ENCODE measurements around the gene HLA-B.
"Not testable (repeated sequence)": the region's sequence is repeated elsewhere in the genome, so short reads cannot be mapped to it uniquely, and the experiment has no call there.

Gene HLA-B

GRCh38 chr6:31377029-31377428, 20.1 kb upstream of the HLA-B start:
- Histone ChIP-seq H3K27ac (ENCODE audit: low read depth, low read length) (no peak overlapping the region), H3K4me1 (ENCODE audit: control insufficient read depth, low read length) (no peaks in the 10 kb centered on the region), H3K4me3 (ENCODE audit: low read length) (no peak overlapping the region), H3K36me3 (ENCODE audit: control insufficient read depth, low read length) (no peaks in the 10 kb centered on the region), H3K9me3 (ENCODE audit: control insufficient read depth, insufficient read depth, low read length) (peaks cover 3% of the 10 kb centered on the region; the same call in 1 of the 2 replicates), H3K9me2 (replicated peaks; ENCODE audit: control insufficient read depth, low read length) (no peaks in the 10 kb centered on the region), H3K27me3 (ENCODE audit: control insufficient read depth, low read length) (peaks cover 21% of the 10 kb centered on the region), H3F3A (ENCODE audit: control insufficient read depth, insufficient read depth) (no peaks in the 10 kb centered on the region), H3K4me2 (ENCODE audit: low read length) (no peak overlapping the region), H3K79me2 (ENCODE audit: control insufficient read depth, low read length) (no peaks in the 10 kb centered on the region), H4K20me1 (ENCODE audit: control insufficient read depth, insufficient read depth, low read depth, low read length) (no peaks in the 10 kb centered on the region)
- TF ChIP-seq CTCF (IDR thresholded peaks at IDR 0.05; ENCODE audit: low read depth, low read length, poor library complexity, severe bottlenecking), result no peak
- TF ChIP-seq EZH2phosphoT487 (IDR thresholded peaks at IDR 0.05; ENCODE audit: borderline replicate concordance, low read length), result no peak

- Histone ChIP-seq H3K4me2 (ENCODE audit: low read length) (no peak overlapping the region), H3K27me3 (ENCODE audit: control insufficient read depth, low read length) (peaks cover 23% of the 10 kb centered on the region), H3F3A (ENCODE audit: control insufficient read depth, insufficient read depth) (no peaks in the 10 kb centered on the region), H3K36me3 (ENCODE audit: control insufficient read depth, low read length) (no peaks in the 10 kb centered on the region), H3K79me2 (ENCODE audit: control insufficient read depth, low read length) (no peaks in the 10 kb centered on the region), H3K4me1 (ENCODE audit: control insufficient read depth, low read length) (no peaks in the 10 kb centered on the region), H3K9me2 (replicated peaks; ENCODE audit: control insufficient read depth, low read length) (no peaks in the 10 kb centered on the region), H4K20me1 (ENCODE audit: control insufficient read depth, insufficient read depth, low read depth, low read length) (no peaks in the 10 kb centered on the region), H3K27ac (ENCODE audit: low read depth, low read length) (no peak overlapping the region), H3K9me3 (ENCODE audit: control insufficient read depth, insufficient read depth, low read length) (peaks cover 5% of the 10 kb centered on the region; the same call in 1 of the 2 replicates), H3K4me3 (ENCODE audit: low read length) (no peak overlapping the region)
- TF ChIP-seq CTCF (IDR thresholded peaks at IDR 0.05; ENCODE audit: low read depth, low read length, poor library complexity, severe bottlenecking) (no peak), EZH2phosphoT487 (IDR thresholded peaks at IDR 0.05; ENCODE audit: borderline replicate concordance, low read length) (no peak)
These were observed 18.7 kb upstream of the HLA-B start for GRCh38 chr6:31375699-31376098.

GRCh38 chr6:31374118-31374517, 17.1 kb upstream of the HLA-B start:
- H3K79me2 ChIP-seq (ENCODE audit: control insufficient read depth, low read length); H3K9me2 ChIP-seq (replicated peaks; ENCODE audit: control insufficient read depth, low read length); H3K4me2 ChIP-seq (ENCODE audit: low read length); H3K4me1 ChIP-seq (ENCODE audit: control insufficient read depth, low read length); H4K20me1 ChIP-seq (ENCODE audit: control insufficient read depth, insufficient read depth, low read depth, low read length); H3K27ac ChIP-seq (ENCODE audit: low read depth, low read length); H3K9me3 ChIP-seq (ENCODE audit: control insufficient read depth, insufficient read depth, low read length); H3F3A ChIP-seq (ENCODE audit: control insufficient read depth, insufficient read depth); H3K4me3 ChIP-seq (ENCODE audit: low read length); H3K36me3 ChIP-seq (ENCODE audit: control insufficient read depth, low read length): not testable (repeated sequence)
- peaks cover 26% of the 10 kb centered on the region for H3K27me3 ChIP-seq (ENCODE audit: control insufficient read depth, low read length)

- Histone ChIP-seq H3K27ac (ENCODE audit: low read depth, low read length) (no peak overlapping the region), H3K4me3 (ENCODE audit: low read length) (no peak overlapping the region), H3K9me2 (replicated peaks; ENCODE audit: control insufficient read depth, low read length) (no peaks in the 10 kb centered on the region), H3K27me3 (ENCODE audit: control insufficient read depth, low read length) (peaks cover 45% of the 10 kb centered on the region), H3K79me2 (ENCODE audit: control insufficient read depth, low read length) (no peaks in the 10 kb centered on the region), H3K4me2 (ENCODE audit: low read length) (no peak overlapping the region), H3K9me3 (ENCODE audit: control insufficient read depth, insufficient read depth, low read length) (peaks cover 5% of the 10 kb centered on the region; the same call in 1 of the 2 replicates), H4K20me1 (ENCODE audit: control insufficient read depth, insufficient read depth, low read depth, low read length) (no peaks in the 10 kb centered on the region), H3K4me1 (ENCODE audit: control insufficient read depth, low read length) (peaks cover 8% of the 10 kb centered on the region), H3F3A (ENCODE audit: control insufficient read depth, insufficient read depth) (no peaks in the 10 kb centered on the region), H3K36me3 (ENCODE audit: control insufficient read depth, low read length) (no peaks in the 10 kb centered on the region)
- TF ChIP-seq EZH2phosphoT487 (IDR thresholded peaks at IDR 0.05; ENCODE audit: borderline replicate concordance, low read length) (no peak), CTCF (IDR thresholded peaks at IDR 0.05; ENCODE audit: low read depth, low read length, poor library complexity, severe bottlenecking) (no peak)
These were observed 11.5 kb upstream of the HLA-B start for GRCh38 chr6:31368461-31368860.

Data from DOHH2 (cell line).